GM18858 (cell line): ENCODE measurements around the gene BEX4.
"Not testable (repeated sequence)": the region's sequence is repeated elsewhere in the genome, so short reads cannot be mapped to it uniquely, and the experiment has no call there.

Source experiments
- ATAC-seq: cut with Tn5 transposase; IDR thresholded peaks from one replicate; pipeline ENCODE4 v1.9.1; 2021; ENCODE audit not compliant: unreplicated experiment

BEX4 gene, protein sequence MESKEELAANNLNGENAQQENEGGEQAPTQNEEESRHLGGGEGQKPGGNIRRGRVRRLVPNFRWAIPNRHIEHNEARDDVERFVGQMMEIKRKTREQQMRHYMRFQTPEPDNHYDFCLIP

DNA sequence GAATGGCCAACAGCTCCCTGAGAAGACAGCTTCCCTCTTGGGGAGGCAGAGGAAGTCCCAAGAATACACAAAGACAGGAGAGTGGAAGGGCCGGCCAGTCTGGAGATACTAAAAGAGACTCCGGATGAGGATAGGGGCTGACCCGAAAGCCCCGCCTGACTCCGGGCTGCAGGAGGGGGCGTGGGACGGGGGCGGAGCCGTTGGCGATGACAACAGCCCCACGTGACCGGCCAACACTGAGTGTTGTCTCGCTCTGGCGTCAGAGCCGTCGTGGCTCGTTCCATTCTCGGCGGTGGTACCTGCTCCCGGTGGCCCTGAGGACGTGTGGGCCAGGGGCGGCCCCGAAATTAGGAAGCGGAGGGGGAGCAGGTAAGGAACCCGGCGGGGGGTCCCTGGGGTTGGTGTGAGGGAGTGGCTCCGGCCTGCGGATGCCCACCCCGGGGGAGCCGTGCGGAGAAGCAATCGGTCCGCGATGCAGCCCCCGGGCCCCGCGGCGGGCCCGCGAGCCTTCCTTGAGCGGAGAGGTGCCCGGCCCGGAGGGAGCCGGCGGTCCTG is at the start of gene BEX4:
Gene BEX4 (plus strand): TSS at position 239 of the 555 bp plus-strand sequence. CDS start 1,046 bp downstream, outside the sequence.
- ATAC-seq: peak; percentile 87

DNA sequence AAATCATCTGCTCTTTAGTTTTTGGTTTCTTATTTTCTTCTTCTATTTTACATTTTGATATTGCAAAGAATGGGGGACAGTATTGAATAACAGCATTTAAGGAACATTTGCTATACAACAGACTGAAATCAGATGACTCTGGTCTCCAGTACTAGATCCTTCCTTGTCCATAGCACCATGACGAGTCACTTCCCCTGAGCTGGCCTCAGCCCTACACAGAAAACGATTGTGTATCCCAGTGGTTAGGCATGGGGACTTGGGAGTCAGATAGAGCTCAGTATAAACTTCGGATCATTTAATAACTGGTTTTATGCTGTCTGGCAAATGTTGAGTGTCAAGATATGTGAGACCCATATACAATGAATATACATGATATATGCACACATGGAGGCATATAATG is 44.7 kb upstream of the BEX4 start:
- no peak for ATAC-seq

DNA sequence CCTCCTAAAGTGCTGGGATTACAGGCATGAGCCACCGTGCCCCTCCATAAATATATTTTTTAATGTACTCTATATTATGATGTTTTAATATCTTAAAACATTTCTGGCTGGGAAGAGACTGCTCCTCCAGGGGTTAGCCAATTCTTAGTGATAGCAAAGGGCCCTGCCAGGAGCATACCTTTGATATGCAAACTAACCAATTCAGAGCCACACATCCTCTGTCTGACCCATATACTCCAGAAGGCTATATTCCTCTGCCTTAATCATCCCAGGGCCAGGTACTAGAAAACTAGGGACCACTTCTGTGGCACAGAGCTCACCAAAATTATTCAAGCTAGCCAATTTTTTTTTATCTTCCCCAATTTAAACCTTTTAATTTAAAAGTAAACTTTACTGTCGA is 43.6 kb upstream of the BEX4 start:
- no peak for ATAC-seq

DNA sequence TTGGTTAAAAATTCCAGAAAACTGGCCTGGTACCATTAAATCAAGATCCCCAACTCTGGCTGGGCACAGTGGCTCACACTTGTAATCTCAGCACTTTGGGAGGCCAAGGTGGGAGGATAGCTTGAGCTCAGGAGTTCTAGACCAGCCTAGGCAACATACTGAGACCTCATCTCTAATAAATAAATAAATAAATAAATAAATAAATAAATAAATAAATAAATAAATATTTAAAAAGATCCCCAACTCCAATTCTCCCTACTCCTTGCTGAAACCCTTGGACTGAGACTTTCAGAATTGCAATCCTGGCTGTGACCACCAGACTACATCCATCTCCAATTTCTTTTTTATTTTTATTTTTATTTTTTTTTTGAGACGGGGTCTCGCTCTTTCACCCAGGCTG is 39.7 kb upstream of the BEX4 start:
- ATAC-seq: not testable (repeated sequence)

DNA sequence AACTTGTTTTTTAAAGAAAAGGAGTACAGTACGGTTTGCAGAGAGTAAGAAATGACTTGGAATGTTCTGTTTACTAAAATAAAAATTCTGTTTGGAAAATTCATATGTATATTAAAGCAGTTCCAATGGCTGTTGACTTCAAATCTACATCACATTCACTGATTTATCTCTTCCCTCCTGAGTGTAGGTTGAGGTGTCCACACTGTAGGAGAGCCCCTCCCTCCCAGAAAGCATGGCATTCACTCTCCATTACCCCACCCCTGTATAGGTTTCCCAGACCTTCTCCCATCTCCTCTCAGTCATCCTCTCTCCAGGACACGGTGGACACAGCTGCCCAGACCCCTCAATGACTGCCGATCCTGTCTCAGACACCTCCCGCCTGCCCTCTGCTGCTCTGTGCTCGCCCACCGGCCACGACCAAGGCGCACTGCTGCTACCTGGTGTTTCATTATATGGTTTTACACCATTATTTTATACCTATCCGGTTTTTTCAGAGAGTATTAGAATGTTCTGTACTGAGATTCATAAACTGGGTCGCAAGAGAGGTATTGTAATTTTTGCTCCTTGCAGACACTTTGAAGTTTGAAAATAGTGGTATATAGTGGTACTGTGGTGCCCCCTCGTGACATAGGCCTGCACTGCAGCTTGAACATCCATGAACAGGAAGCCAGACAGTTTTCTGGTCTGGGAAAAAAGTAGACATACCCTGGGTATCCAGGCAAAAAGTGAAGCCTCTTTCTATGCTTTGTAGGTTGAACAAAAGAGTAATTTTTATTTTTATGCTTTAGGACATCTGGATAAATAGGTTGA is 38.8 kb upstream of the BEX4 start:
- ATAC-seq: peak; percentile 73

DNA sequence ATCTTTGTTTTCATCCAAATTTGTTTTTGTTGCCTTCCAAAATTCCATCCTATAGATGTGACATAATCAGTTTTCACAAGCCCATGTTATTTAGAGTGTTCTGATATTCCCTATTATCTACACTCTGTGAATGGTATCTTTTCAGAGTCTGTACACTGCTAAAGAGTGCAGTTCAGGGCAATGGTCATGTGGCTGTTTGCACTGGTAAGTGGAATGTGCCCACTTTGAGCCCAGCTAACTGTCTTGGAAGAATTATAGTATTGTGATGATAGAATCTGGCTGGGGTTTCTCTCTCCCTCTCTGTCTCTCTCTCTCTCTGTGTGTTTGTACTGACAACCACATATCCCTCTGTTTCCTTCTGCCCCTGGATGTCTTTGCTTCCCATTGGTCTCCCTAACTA is 37.4 kb upstream of the BEX4 start:
- no peak for ATAC-seq

DNA sequence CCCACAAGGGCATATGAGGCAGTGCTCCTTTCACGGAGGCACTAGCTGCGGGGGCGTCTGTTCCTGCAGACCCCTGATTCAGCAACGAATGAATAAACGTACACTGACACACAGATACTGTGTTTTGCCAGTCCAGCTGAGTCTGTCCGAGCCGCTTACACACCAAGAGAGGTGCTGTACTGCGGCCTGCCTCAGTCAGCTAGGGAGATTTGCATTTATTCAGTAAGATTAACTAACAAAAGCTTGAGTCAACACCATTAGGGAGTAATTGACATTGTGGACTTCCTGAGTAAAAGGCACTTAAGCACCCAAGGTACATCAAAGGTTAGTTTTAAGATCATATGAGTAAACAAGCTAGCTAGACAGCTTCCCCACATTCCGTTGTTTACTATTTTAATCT is 31.0 kb upstream of the BEX4 start:
- no peak for ATAC-seq

DNA sequence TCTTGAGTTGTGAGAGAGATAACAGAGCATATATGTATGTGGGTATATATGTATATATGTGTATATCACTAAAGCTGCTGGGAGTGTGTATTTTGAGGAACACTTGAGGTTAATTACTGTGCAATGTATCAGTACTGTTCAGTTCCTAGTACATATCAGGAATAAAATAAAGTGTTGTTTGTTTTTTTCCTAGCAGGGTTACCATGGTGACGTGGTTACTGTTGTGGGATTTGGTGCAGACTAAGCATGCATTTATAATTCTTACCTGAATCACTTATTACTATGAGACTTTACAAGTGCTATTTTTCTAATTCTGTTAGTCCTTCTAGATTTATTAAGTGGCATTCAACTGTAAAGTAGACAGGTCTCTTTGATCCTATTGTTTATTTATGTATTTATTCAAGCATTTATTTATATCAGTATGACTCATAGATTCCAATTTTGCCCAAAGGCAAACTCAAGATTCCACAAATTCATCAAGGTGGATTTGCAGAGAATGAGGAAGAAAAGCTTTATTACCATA is 26.9 kb upstream of the BEX4 start:
- ATAC-seq: no peak

DNA sequence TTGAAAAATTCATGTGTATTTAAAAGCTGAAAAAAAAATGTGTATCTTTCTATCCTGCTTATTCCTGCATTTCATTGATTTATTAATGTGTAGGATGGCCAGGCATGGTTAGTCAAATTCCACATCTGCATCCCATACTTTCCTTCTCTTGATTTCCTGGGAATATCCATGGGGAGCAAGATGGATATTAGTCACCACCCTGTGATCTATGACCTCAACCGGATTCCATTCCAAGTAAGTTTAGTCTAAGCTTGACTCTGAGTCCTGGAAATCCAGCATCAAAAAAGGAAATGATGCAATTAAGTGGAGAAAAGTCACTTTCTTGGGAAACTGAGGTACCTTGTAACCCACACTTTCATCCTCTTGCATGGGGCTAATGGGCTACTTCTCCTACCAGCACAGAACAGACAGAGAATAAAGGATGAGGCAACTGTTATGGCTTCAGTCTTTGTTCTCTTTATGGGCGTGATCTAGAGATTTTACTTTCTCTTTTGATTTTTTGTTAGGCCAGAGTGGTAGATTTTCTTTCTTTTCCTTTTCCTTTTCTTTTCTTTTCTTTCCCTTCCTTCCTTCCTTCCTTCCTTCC is 17.1 kb upstream of the BEX4 start:
- no peak for ATAC-seq

DNA sequence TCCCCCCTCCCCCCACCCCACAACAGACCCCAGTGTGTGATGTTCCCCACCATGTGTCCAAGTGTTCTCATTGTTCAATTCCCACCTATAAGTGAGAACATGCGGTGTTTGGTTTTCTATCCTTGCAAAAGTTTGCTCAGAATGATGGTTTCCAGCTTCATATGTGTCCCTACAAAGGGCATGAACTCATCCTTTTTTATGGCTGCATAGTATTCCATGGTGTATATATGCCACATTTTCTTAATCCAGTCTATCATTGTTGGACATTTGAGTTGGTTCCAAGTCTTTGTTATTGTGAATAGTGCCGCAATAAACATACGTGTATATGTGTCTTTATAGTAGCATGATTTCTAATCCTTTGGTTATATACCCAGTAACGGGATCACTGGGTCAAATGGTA is 16.2 kb upstream of the BEX4 start:
- ATAC-seq: not testable (repeated sequence)

DNA sequence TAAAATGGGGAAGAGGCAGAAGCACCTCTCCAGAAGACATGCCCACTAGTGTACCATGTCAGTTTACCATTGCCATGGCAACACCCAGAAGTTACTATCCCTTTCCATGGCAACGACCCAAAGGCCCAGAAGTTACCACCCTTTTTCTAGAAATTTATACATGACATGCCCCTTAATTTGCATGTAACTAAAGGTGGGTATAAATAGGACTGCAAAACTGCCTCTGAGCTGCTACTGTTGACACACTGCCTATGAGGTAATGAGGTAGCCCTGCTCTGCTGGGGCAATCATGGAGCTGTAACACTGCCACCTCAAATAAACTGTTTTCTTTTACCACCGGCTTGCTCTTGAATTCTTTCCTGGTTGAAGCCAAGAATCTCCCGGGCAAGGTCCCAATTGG is 13.9 kb upstream of the BEX4 start:
- ATAC-seq: no peak

DNA sequence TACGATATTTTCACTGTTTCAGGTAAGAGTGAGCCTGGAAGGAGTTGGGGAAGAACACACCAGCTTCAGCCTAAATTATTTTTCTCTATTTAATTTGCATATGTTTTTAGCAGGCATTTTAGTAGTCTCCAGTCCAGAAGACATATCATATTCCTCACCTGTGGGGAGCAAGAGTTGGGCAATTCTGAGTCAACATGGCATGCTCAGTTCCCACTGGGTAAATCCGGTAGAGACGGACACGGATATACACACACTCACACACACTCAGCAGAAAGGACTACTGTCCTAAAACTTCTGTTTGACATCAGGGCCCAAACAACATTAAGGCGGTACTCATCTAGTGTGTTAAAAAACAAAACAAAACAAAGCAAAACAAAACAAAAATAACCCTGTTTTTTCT is 4.9 kb upstream of the BEX4 start:
- ATAC-seq: no peak

DNA sequence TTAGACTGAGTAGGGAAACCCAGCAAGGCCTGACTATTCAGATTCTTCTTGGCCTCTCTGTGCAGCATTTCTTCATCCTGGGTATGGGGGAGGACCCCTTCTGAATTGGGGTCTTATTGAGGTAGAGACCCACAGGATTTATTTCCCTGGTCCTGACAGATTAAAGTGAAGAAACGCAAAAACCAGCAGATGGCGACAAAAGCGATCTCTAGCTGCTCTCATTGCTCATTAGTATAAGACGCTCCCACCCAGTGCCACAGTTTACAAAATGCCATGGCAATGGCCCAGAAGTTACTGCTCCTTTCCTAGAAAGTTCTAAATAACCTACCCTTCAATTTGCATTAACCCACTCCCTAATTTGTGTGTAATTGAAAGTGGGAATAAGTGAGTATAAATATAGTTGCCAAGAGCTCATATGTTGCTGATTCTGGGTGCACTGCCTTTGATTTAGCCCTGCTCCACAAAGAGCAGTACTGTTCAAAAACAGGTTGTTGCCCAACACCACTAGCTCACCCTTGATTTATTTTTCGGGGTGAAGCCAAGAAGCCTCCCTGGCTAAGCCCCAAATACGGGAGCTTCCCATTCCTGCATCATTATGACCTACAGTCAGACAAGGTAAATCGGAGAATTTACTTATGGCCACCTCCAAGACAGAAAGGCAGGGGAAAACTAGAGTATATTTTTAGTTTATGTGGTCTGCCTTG is 3.7 kb upstream of the BEX4 start:
- ATAC-seq: peak; percentile 41

DNA sequence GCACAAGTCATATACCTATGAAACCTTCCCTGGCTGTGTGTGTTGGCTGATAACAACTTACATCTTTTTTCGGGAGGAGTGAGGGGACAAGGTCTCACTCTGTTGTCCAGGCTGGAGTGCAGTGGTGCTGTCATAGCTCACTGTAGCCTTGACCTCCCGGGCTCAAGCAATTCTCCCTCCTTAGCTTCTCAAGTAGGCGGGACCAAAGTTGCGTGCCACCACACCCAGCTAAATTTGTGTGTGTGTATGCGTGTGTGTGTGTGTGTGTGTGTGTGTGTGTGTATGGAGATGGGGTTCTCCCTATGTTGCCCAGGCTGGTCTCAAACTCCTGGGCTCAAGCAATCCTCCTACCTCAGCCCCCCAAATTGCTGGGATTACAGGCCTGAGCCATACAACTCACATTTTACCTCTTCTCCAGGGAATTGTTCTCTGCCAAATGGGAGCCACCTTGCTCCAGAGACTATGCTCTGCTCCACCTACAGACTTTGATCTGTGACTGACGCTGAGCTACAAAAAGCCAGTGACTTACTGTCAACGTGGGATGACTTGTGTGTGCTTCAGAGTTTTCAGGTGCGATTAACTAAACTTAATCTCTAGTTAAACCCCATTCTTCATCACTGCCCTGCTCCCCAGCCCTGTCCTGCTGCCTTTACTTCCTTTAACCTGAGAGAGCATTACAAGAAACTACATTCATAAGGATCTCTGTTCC is 2.0 kb upstream of the BEX4 start:
- ATAC-seq: no peak

DNA sequence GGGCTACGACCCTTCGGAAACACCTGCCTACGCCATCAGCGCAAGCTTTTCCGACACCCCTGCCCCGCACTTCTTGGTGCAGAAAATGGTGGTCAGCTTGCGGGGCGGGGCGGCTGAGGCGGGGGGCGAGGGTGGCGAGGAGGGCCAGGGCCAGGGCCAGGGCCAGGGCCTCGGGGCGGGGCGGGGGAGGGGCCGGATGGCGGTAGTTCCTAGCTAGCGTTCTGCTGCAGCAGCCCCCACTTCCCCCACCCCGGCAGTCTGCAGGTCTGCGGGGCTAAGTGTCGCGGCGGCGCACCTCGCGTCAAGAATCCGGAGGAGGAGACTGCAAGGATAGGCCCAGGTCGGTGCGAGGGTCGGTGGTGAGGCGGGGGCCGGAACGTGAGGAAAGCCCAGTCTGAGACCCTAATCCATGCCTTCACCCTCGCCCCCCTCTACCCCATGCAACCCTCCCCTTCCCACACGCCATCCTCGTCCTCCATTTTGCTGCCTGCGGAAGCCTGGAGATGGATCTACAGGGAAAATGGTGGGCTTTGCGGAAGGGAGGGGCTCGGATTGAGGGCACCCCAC is 600 bp downstream of the BEX4 start:
- no peak for ATAC-seq

DNA sequence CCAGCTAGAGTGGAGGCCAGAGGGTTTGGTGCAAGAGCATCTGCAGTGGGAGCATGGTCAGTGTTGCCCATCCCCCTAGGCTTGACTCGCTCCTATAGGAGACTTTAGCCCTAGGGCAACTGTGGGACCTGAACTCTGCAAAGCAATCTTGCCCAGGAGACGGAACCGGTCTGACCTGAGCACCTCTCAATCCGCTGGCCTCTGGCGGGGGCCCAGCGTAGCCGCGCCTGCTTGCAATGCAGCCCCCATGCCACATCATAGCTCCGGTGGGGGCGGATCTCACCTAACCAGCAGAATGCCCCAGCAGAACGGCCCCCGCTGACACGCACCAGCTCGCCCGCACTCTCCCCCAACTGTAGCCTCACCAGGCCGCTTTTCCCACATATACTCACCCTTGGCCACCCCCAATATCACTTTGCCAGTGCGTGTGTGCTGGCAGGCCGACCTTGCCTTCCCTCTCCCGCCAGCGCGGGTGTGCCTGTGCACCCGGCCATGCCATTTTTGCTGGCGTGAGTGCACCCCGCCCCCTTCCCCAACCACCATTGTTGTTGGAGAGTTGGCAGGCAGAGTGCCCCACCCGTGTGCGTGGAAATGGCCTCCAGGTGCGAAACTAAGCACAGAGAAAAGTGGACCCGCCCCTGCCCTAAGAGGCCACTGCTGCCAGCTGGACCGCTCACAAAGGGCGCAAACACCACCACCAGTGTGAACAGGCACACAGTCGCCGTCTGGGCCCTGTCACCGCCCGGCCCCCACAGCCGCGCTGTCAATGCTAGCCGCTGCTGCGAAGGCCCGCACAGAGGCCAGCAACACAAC is 5.8 kb downstream of the BEX4 start:
- ATAC-seq: no peak

DNA sequence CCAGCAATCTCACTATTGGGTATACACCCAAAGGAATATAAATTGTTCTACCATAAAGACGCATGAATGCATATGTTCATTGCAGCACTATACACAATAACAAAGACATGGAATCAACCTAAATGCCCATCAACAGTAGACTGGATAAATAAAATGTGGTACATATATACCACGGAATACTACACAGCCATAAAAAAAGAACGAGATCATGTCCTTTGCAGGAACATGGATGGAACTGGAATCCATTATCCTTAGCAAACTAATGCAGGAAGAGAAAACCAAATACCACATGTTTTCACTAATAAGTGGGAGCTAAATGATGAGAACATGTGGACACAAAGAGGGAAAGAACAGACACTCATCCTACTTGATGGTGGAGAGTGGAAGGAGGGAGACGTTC is 11.0 kb downstream of the BEX4 start:
- not testable (repeated sequence) for ATAC-seq

DNA sequence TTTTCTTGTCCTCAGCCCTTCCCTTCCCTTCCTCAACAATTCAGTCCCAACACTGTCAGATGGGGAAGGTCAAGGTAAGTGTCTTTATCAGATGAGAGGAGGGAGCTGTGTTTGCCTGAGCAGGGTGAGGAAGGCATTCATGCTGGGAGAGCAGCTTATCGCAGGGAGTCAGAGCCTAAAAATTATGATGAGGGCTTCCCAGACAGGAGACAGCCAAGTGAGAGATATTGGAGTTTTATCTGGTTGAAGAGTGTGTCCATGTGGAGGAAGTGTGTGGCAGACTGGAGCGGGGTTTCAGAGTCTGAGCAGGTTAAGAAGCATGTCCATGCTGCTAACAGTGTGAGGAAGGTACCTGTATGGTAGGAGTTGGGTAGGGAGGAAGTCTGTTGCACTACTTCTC is 18.4 kb downstream of the BEX4 start:
- no peak for ATAC-seq

DNA sequence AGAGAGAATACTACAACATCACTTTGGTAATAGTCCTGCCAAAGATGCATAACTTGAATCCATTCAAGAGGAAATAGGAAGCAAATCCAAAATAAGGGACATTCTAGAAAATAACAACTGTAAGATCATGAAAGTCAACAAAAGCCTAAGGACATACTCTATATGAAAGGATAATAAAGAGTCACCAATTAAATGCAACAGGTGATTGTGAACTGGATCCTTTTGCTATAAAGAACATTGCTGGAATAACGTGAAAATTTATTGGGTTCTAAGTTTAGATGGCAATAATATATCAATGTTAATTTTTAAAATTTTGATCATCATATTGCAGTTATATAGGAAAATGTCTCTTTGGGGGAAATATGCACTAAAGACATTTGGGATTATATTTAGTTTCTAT is 20.0 kb downstream of the BEX4 start:
- no peak for ATAC-seq

DNA sequence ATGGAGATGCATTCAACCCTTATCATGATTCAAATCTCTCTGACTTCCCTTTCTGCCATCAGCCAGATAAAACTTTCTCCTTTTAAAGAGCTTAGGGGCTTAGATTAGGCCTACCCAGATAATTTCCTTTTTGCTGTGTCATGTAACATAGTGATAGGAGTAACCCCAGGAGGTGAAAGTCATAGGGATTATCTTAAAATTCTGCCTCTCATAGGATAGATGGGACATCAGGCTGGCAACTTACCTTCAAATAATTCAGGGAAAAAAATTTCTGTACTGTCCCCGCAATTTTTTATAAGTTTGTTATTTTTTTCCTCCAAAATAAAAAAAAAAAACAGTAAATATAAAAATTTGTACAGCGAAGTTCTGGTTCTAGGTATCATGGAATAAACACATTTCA is 20.7 kb downstream of the BEX4 start:
- ATAC-seq: not testable (repeated sequence)
